DND-41 (cell line): ENCODE measurements around the gene HOMER1.

ENCODE experiments used
- ATAC-seq: fragments of 200-7000 bp; cut with Tn5 transposase; 3 replicates; pipeline ENCODE4 v1.9.1; 2021; ENCODE audit warnings: low read depth; ENCODE audit not compliant: insufficient read depth
- DNase-seq: peaks from one replicate; pipeline ENCODE4 v3.0.0-alpha.2; 2020
- H2AFZ ChIP-seq: 2 replicates; pipeline ENCODE4 v1.6.0; 2012; ENCODE audit warnings: low read depth, low read length
- H3K27ac ChIP-seq: 2 replicates; pipeline ENCODE4 v1.5.1; 2012; ENCODE audit warnings: low read length, inconsistent platforms
- H3K27me3 ChIP-seq: fragments of 200-600 bp; sonication (generic); 2 replicates; pipeline ENCODE4 v1.6.0; 2012; ENCODE audit warnings: low read length, mild to moderate bottlenecking, inconsistent platforms; ENCODE audit not compliant: insufficient read depth, poor library complexity
- H3K36me3 ChIP-seq: 2 replicates; pipeline ENCODE4 v1.5.1; 2012; ENCODE audit warnings: low read length, inconsistent platforms; ENCODE audit not compliant: insufficient read depth
- H3K4me1 ChIP-seq: 2 replicates; pipeline ENCODE4 v1.5.1; 2012; ENCODE audit warnings: mild to moderate bottlenecking, low read length; ENCODE audit not compliant: insufficient read depth
- H3K4me2 ChIP-seq: 2 replicates; pipeline ENCODE4 v1.6.0; 2012; ENCODE audit warnings: mild to moderate bottlenecking, moderate library complexity, low read length, inconsistent platforms; ENCODE audit not compliant: insufficient read depth
- H3K4me3 ChIP-seq, 2 experiments: fragments of 200-600 bp in 1 of 2; shearing (Covaris generic) in 1 of 2; 2 replicates each; pipeline ENCODE4 v1.5.1; 2012 to 2016; ENCODE audit warnings: inconsistent platforms in 2 of 2, low read length in 2 of 2, mild to moderate bottlenecking in 2 of 2, low read depth in 1 of 2, moderate library complexity in 1 of 2
- H3K79me2 ChIP-seq: 2 replicates; pipeline ENCODE4 v1.6.0; 2012; ENCODE audit warnings: low read length, inconsistent platforms; ENCODE audit not compliant: insufficient read depth
- H3K9ac ChIP-seq: 2 replicates; pipeline ENCODE4 v1.6.0; 2012; ENCODE audit warnings: low read depth, mild to moderate bottlenecking, inconsistent platforms, low read length, moderate library complexity
- H3K9me3 ChIP-seq: 2 replicates; pipeline ENCODE4 v1.5.1; 2012; ENCODE audit warnings: low read length, moderate library complexity, mild to moderate bottlenecking, inconsistent platforms; ENCODE audit not compliant: insufficient read depth, severe bottlenecking
- H4K20me1 ChIP-seq: 2 replicates; pipeline ENCODE4 v1.6.0; 2012; ENCODE audit warnings: low read length; ENCODE audit not compliant: insufficient read depth
- EZH2 ChIP-seq: IDR thresholded peaks from 3 replicates; pipeline ENCODE4 v1.6.1; 2012; ENCODE audit warnings: borderline replicate concordance, low read depth, mild to moderate bottlenecking, moderate library complexity, low read length, inconsistent platforms; ENCODE audit not compliant: severe bottlenecking
- TF ChIP-seq, protein P1 (sequence below): IDR thresholded peaks from 2 replicates; pipeline ENCODE4 v1.5.1; 2012; ENCODE audit warnings: borderline replicate concordance, low read length, moderate library complexity, mild to moderate bottlenecking; ENCODE audit not compliant: poor library complexity, severe bottlenecking; ENCODE audit errors: extremely low read depth

Gene HOMER1

DNA sequence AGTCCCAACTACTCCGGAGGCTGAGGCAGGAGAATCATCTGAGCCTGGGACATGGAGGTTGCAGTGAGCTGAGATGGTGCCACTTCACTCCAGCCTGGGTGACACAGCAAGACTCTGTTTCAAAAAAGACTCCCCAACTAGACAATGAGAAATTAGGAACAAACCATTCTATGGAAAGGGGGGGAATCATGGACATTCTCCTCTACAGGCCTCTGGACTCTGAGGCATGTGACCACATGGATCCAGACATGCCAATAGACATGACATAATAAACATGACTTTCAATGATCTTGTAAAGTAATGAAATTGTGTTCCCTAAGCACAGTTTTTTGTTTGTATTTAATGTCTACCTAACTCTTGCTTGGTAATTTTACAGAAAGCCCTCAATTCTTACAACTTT is 8.8 kb downstream of the HOMER1 start:
- no peaks in the 10 kb centered on the region for H3K27me3 ChIP-seq
- H3K36me3 ChIP-seq, result no peaks in the 10 kb centered on the region
- H4K20me1 ChIP-seq, result peaks cover 3% of the 10 kb centered on the region; the same call in 1 of the 2 replicates
- DNase-seq (no peak), ATAC-seq (no peak)
- no peak overlapping the region for H3K27ac ChIP-seq
- peaks cover 33% of the 10 kb centered on the region for H3K4me1 ChIP-seq
- H3K9me3 ChIP-seq, result no peaks in the 10 kb centered on the region
- H3K9ac ChIP-seq, result no peak overlapping the region
- H3K4me2 ChIP-seq, result no peak overlapping the region
- TF ChIP-seq, protein P1, sequence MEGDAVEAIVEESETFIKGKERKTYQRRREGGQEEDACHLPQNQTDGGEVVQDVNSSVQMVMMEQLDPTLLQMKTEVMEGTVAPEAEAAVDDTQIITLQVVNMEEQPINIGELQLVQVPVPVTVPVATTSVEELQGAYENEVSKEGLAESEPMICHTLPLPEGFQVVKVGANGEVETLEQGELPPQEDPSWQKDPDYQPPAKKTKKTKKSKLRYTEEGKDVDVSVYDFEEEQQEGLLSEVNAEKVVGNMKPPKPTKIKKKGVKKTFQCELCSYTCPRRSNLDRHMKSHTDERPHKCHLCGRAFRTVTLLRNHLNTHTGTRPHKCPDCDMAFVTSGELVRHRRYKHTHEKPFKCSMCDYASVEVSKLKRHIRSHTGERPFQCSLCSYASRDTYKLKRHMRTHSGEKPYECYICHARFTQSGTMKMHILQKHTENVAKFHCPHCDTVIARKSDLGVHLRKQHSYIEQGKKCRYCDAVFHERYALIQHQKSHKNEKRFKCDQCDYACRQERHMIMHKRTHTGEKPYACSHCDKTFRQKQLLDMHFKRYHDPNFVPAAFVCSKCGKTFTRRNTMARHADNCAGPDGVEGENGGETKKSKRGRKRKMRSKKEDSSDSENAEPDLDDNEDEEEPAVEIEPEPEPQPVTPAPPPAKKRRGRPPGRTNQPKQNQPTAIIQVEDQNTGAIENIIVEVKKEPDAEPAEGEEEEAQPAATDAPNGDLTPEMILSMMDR, result no peak
- TF ChIP-seq EZH2, result no peak
- H3K79me2 ChIP-seq, result peaks cover 40% of the 10 kb centered on the region; the same call in 1 of the 2 replicates
- no peak overlapping the region for H2AFZ ChIP-seq
- H3K4me3 ChIP-seq, result no peak overlapping the region

DNA sequence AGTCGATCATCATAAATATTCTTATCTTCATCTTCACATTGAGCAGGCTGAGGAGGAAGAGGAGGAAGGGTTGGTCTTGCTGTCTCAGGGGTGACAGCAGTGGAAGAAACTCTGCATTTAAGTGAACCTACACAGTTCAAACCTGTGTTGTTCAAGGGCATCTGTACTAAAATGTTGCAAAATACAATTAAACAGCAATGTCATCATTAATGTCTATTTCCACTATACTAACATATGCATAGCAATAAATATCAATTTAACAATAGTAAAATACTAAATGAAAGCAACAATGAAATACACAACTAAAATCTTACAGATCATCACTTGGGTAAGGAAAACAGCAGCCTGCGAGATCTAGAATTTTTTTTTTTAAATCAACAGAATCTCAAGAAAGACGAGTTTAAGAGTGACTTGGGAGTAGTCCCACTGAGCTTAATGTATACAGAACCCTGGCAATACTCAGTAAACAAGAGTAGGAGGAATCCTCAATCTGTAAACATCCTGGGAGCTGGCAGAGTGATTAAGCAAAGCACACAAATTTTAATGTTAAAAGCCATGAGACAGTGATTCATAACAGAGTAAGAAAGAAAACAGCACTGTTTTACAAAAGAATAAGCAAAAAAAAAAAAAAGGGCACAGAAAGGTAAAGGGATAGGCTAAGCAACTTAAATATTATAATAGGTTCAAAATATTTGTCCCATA is 10.0 kb downstream of the HOMER1 start:
- DNase-seq, result no peak
- Histone ChIP-seq H3K4me3 (no peak overlapping the region), H3K27ac (no peak overlapping the region), H3K27me3 (no peaks in the 10 kb centered on the region), H3K9me3 (no peaks in the 10 kb centered on the region), H3K4me1 (peaks cover 22% of the 10 kb centered on the region), H2AFZ (no peak overlapping the region), H3K9ac (no peak overlapping the region), H4K20me1 (peaks cover 3% of the 10 kb centered on the region; the same call in 1 of the 2 replicates), H3K36me3 (no peaks in the 10 kb centered on the region), H3K79me2 (peaks cover 34% of the 10 kb centered on the region; the same call in 1 of the 2 replicates), H3K4me2 (no peak overlapping the region)
- ATAC-seq, result no peak
- no peak for TF ChIP-seq EZH2
- TF ChIP-seq, protein P1, result no peak

DNA sequence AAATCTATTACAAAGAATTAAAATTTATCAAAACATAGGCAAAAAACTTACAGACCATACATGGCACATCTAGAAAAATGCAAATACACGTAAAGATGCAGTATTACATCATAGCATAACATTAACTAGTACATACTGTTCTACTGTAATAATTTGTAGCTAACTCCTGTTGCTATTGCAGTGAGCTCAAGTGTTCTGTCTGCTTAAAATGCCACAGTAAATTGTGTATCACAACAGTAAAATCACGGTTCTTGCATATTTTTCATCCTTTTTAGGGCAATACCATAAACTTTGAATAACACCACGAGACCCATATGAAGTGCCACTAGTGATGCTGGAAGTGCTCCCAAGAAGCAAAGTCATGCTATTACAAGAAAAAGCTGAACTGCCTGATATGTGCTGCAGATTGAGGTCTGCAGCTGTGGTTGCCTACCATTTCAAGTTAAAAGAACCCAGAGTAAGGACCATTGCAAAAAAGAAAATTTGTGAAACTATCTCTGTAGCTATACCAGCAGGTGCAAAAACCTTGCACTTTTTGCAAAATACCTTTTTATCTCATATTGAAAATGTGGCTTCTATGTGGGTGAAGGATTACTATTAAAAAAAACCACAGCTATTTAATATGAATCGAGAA is 14.2 kb downstream of the HOMER1 start:
- Histone ChIP-seq H3K79me2 (peaks cover 11% of the 10 kb centered on the region; the same call in 1 of the 2 replicates), H3K4me3 (no peak overlapping the region), H2AFZ (no peak overlapping the region), H3K27me3 (no peaks in the 10 kb centered on the region), H3K9me3 (no peaks in the 10 kb centered on the region), H3K4me2 (no peak overlapping the region), H3K4me1 (no peaks in the 10 kb centered on the region), H3K27ac (no peak overlapping the region), H4K20me1 (no peaks in the 10 kb centered on the region), H3K9ac (no peak overlapping the region), H3K36me3 (no peaks in the 10 kb centered on the region)
- no peak for TF ChIP-seq EZH2
- TF ChIP-seq, protein P1, result no peak
- ATAC-seq (peak; percentile 37; the same call in 1 of the 3 replicates), DNase-seq (no peak)
